SK-N-SH treated with all-trans-retinoic acid at 6 μM for 48 hours (cell line): ENCODE results near the gene CAPRIN2.

Experiments
- ATAC-seq: fragments of 200-7000 bp; cut with Tn5 transposase; 3 replicates; pipeline ENCODE4 v1.9.1; 2020; ENCODE audit warnings: mild to moderate bottlenecking, moderate library complexity
- ARNTL ChIP-seq: fragments of 450-650 bp; formaldehyde crosslinking; IDR thresholded peaks from 2 replicates; pipeline ENCODE4 v1.5.0; 2020; ENCODE audit warnings: low read depth, mild to moderate bottlenecking, moderate library complexity, borderline replicate concordance
- BACH2 ChIP-seq: fragments of 250-450 bp; sonication (Bioruptor Pico); IDR thresholded peaks from 2 replicates; pipeline ENCODE4 v1.9.0; 2021; ENCODE audit warnings: mild to moderate bottlenecking, borderline replicate concordance
- CREB5 ChIP-seq: fragments of 250-450 bp; sonication (Bioruptor Pico); IDR thresholded peaks from 2 replicates; pipeline ENCODE4 v1.5.1; 2020; ENCODE audit warnings: low read depth, mild to moderate bottlenecking, moderate library complexity
- CSDC2 ChIP-seq: fragments of 250-450 bp; sonication (Bioruptor Pico); IDR thresholded peaks from 2 replicates; pipeline ENCODE4 v1.5.0; 2020; ENCODE audit warnings: mild to moderate bottlenecking, moderate library complexity
- CSRNP3 ChIP-seq: fragments of 250-450 bp; sonication (Bioruptor Pico); IDR thresholded peaks from 2 replicates; pipeline ENCODE4 v1.5.1; 2021; ENCODE audit warnings: mild to moderate bottlenecking, moderate library complexity
- ESRRG ChIP-seq: fragments of 250-450 bp; sonication (Bioruptor Pico); IDR thresholded peaks from 2 replicates; pipeline ENCODE4 v1.6.1; 2021; ENCODE audit warnings: mild to moderate bottlenecking
- GLIS3 ChIP-seq: fragments of 250-450 bp; sonication (Bioruptor Pico); IDR thresholded peaks from 2 replicates; pipeline ENCODE4 v1.5.0; 2020; ENCODE audit warnings: mild to moderate bottlenecking, moderate library complexity
- ISL1 ChIP-seq: fragments of 250-450 bp; sonication (Bioruptor Pico); IDR thresholded peaks from 2 replicates; pipeline ENCODE4 v2.1.2; 2022; ENCODE audit warnings: mild to moderate bottlenecking, moderate library complexity
- POU6F1 ChIP-seq: fragments of 250-450 bp; sonication (Bioruptor Pico); IDR thresholded peaks from 2 replicates; pipeline ENCODE4 v1.8.0; 2021; ENCODE audit warnings: low read depth, mild to moderate bottlenecking, moderate library complexity, borderline replicate concordance
- PPARA ChIP-seq: fragments of 250-450 bp; sonication (Bioruptor Pico); IDR thresholded peaks from 2 replicates; pipeline ENCODE4 v1.5.0; 2020; ENCODE audit warnings: mild to moderate bottlenecking, borderline replicate concordance
- RARB ChIP-seq: fragments of 250-450 bp; sonication (Bioruptor Pico); IDR thresholded peaks from 2 replicates; pipeline ENCODE4 v1.8.0; 2021; ENCODE audit warnings: mild to moderate bottlenecking, moderate library complexity
- SNAI2 ChIP-seq: fragments of 250-450 bp; sonication (Bioruptor Pico); IDR thresholded peaks from 2 replicates; pipeline ENCODE4 v1.5.0; 2020; ENCODE audit warnings: mild to moderate bottlenecking, moderate library complexity
- TCF4 ChIP-seq: fragments of 250-450 bp; sonication (Bioruptor Pico); IDR thresholded peaks from 2 replicates; pipeline ENCODE4 v1.8.0; 2021; ENCODE audit warnings: mild to moderate bottlenecking, moderate library complexity, borderline replicate concordance
- TOX ChIP-seq: fragments of 250-450 bp; sonication (Bioruptor Pico); IDR thresholded peaks from 2 replicates; pipeline ENCODE4 v1.8.0; 2021; ENCODE audit warnings: mild to moderate bottlenecking, moderate library complexity, borderline replicate concordance
- TSHZ2 ChIP-seq: fragments of 250-450 bp; sonication (Bioruptor Pico); IDR thresholded peaks from 2 replicates; pipeline ENCODE4 v1.5.0; 2020; ENCODE audit warnings: mild to moderate bottlenecking, moderate library complexity
- ZC3H10 ChIP-seq: fragments of 250-450 bp; sonication (Bioruptor Pico); IDR thresholded peaks from 2 replicates; pipeline ENCODE4 v1.5.1; 2021; ENCODE audit warnings: mild to moderate bottlenecking, moderate library complexity
- ZFP3 ChIP-seq: fragments of 250-450 bp; sonication (Bioruptor Pico); IDR thresholded peaks from 2 replicates; pipeline ENCODE4 v1.5.0; 2020; ENCODE audit warnings: mild to moderate bottlenecking, moderate library complexity
- ZFP30 ChIP-seq: fragments of 450-650 bp; formaldehyde crosslinking; IDR thresholded peaks from 2 replicates; pipeline ENCODE4 v1.5.0; 2022; ENCODE audit warnings: mild to moderate bottlenecking, moderate library complexity
- ZNF8 ChIP-seq: fragments of 450-650 bp; formaldehyde crosslinking; IDR thresholded peaks from 2 replicates; pipeline ENCODE4 v1.5.0; 2020; ENCODE audit warnings: mild to moderate bottlenecking, moderate library complexity

CAPRIN2 gene

GRCh38 chr12:30794020-30794419 is 39.3 kb upstream of the CAPRIN2 start:
- TF ChIP-seq GLIS3 (CRISPR knock-in tag): no peak
- TF ChIP-seq ZFP3: no peak
- no peak for TF ChIP-seq ZFP30 (CRISPR knock-in tag)
- TF ChIP-seq SNAI2 (CRISPR knock-in tag): no peak
- no peak for ATAC-seq

- TF ChIP-seq TCF4 (no peak), TOX (CRISPR knock-in tag) (no peak), ESRRG (CRISPR knock-in tag) (no peak), ARNTL (CRISPR knock-in tag) (no peak), ZFP30 (CRISPR knock-in tag) (no peak), TSHZ2 (no peak), CSDC2 (CRISPR knock-in tag) (no peak), ZNF8 (no peak), SNAI2 (CRISPR knock-in tag) (no peak), POU6F1 (CRISPR knock-in tag) (no peak), CREB5 (no peak), ISL1 (no peak), CSRNP3 (no peak), RARB (CRISPR knock-in tag) (no peak), PPARA (no peak), BACH2 (CRISPR knock-in tag) (no peak), ZC3H10 (CRISPR knock-in tag) (no peak)
- no peak for ATAC-seq
These were observed 38.1 kb upstream of the CAPRIN2 start for GRCh38 chr12:30792648-30793499.

GRCh38 chr12:30792085-30792484 is 37.3 kb upstream of the CAPRIN2 start:
- no peak for ATAC-seq
- TF ChIP-seq TSHZ2: no peak
- TF ChIP-seq ESRRG (CRISPR knock-in tag): no peak
- no peak for TF ChIP-seq ZFP3
- no peak for TF ChIP-seq TOX (CRISPR knock-in tag)
- TF ChIP-seq ZNF8: no peak
